GM12801 (cell line): ENCODE results near the gene UPF2.

Experiments
- CTCF ChIP-seq: IDR thresholded peaks from one replicate; pipeline ENCODE4 v1.5.1; 2011; ENCODE audit warnings: control low read depth; ENCODE audit not compliant: insufficient read length; ENCODE audit errors: extremely low read depth

The UPF2 gene

DNA sequence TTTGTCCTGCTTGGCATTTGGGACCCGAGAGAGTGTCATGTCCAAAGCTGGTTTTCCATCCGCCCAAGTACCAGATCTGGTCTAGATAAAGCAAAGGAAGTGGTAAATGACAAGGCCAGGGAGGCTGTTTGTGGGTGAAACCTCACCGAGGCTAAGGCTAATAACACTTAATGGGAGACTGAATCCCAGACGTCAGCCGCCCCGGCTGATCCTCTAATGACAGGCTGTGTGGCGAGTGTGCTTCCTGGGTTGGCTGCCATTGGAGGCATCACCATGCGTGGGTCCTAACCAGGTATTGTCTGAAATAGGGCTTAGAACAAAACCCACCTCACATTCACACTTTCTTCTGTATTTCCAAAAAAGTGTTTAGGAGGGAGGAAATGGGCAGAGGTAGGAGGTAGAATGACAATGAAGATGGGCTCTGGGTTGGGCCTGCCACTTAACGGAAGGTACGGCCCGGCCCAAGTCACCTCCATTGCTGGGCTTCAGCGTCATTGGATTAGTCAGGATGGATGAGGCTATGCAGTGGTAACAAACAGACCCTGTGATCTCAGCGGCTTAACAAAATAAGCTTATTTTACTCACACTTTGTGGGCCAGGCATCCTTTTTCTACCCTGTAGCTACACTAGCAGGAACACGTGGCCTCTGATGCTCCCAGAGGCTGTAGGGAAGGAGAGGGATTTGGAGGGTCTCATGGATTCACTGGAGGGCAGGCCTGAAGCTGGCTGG is 159.8 kb downstream of the UPF2 start:
- TF ChIP-seq CTCF = no peak

DNA sequence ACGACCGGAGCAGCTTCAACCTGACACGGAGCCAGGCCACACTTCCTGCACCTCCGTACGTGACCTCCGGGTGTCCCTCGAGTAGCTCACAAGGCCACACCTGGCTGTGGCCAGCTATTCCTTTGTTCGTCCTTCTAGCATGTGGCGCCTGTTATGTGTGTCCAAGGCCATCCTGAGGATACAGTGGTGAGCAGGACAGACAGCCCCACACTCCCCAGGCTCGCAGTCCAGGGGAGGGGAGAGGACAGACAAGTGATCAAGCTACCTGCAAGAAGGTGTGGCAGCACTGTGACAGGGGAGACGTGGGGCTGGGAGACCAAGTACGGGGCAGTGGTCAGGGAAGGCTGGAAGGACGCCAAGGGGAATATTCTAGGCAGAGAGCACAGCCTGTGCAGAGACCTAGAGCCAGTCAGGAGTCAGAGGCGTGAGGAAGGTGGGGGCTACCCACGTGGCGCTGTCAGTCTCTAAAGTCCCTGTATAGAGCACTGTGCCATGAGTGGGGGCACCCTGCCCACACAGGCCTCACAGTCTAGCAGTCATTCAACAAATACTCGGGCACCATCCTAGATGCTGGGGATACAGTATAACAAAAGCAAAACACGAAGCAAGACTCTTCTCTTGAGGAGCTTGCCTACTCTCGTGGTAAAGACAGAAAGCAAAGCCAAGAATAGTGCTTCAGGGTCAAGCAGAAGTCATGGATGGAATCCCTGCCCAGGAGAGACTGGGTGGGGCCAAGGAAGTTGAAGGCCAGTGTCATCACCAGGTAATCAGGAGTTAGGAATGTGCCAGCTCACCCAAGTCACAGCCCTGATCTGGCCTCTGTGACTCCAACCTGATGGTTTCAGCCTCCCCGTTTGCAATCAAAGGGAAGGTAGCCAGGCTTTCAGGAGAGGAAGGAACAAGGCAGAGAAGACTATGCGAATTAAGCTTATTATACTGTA is 160.9 kb downstream of the UPF2 start:
- TF ChIP-seq CTCF = no peak

DNA sequence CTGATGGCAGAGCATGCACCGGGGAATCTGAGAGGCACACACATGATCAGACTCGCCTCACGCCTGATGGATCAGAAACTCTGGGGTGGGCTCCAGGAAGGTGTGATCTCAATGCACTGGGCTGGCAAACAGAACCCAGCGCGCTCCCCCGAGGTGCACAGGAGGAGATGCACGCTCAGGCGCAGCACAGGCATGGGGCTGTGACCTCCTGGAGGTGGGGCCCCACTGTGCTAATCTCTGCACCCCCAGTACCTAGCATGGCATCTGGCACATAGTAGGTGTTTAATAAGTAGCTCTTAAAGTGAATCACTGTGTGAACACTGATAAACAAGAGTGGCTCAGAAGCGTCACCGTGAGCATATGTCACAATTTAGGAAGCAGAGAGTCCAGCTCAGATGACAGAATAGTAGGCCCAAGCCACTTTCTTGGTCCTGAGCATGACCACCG is 161.6 kb downstream of the UPF2 start:
- TF ChIP-seq CTCF = no peak

- no peak for TF ChIP-seq CTCF
Measured at GRCh38 chr10:11880151-11881029, 162.2 kb downstream of the UPF2 start.

DNA sequence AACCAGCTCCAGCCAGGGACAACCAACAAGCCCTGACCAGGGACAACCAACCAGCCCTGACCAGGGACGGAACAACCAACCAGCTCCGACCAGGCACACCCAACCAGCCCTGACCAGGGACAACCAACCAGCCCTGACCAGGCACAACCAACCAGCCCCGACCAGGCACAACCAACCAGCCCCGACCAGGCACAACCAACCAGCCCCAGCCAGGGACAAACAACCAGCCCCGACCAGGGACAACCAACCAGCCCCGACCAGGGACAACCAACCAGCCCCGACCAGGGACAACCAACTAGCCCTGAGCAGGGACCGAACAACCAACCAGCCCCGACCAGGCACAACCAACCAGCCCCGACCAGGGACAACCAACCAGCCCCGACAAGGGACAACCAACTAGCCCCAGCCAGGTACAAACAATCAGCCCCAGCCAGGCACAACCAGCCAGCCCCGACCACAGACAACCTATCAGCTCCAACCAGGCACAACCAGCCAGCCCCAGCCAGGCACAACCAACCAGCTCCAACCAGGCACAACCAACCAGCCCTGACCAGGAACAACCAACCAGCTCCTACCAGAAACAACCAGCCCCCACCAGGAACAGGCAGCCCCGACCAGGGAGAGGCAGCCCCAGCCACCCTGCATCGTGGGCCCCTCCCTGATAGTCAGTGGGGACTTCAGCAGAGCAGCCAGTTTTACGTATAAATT is 163.1 kb downstream of the UPF2 start:
- TF ChIP-seq CTCF = no peak

DNA sequence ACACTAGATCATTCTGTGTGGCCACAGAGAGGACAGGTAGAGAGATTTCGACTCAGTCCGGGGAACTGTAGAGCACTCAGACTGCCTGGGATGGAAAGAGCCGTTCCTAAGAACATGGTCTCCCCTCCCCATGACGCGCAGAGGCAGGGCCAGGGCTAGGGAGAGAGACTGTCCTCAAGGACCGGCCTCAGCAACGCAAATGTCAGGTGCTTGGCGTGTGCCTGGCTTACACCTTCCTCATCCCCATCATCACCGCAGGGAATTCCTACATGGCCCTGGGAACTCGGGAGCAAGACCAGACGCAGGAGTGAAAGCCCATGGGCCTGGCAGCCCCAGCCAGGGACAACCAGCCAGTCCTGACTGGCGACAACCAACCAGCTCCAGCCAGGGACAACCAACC is 163.8 kb downstream of the UPF2 start:
- TF ChIP-seq CTCF = no peak
